PC-3 (cell line): Measurements from ENCODE around the gene RAP1GAP2. TPM values are rescaled to one million over a fixed set of nuclear protein-coding genes. Genes with fewer than 3 reads are reported as not detected.
A peak's percentile ranks its signal among the peaks of the same experiment; 100 is the strongest.

Experiments
- ATAC-seq: fragments of 200-7000 bp; cut with Tn5 transposase; 2 replicates; pipeline ENCODE4 v1.9.1; 2020; ENCODE audit warnings: mild to moderate bottlenecking, moderate library complexity
- BruUV-seq: library from RNA; stranded (reverse); fragments of 400-500 nt; replicated peaks from 2 replicates; lab custom pipeline; 2021; lab: Mats Ljungman, UMichigan
- CTCF ChIA-PET: fragments of 300-600 bp; sonication (Branson Sonifier 250); formaldehyde crosslinking; loops from one replicate; lab custom pipeline; 2022; ENCODE audit warnings: antibody characterized with exemption; lab: Charles Lee
- POLR2A ChIA-PET: fragments of 300-600 bp; sonication (Branson Sonifier 250); formaldehyde crosslinking; loops from one replicate; lab custom pipeline; 2022; ENCODE audit warnings: antibody characterized with exemption; ENCODE audit not compliant: unreplicated experiment; lab: Charles Lee
- DNase-seq: peaks from one replicate; pipeline ENCODE4 v3.0.0-alpha.2; 2015
- H2AFZ ChIP-seq: fragments of 300-600 bp; sonication (generic); 2 replicates; pipeline ENCODE4 v1.6.0; 2016; ENCODE audit warnings: antibody characterized with exemption, low read length
- H3F3A ChIP-seq: fragments of 300-600 bp; sonication (generic); one replicate; pipeline ENCODE4 v1.6.0; 2017; ENCODE audit warnings: antibody characterized with exemption, low read length, control low read depth, mild to moderate bottlenecking; ENCODE audit not compliant: unreplicated experiment
- H3K27ac ChIP-seq: fragments of 300-600 bp; sonication (generic); 2 replicates; pipeline ENCODE4 v1.5.1; 2016; ENCODE audit warnings: mild to moderate bottlenecking, low read length
- H3K27me3 ChIP-seq: fragments of 300-600 bp; sonication (generic); 2 replicates; pipeline ENCODE4 v1.6.1; 2016; ENCODE audit warnings: low read length, mixed read lengths
- H3K36me3 ChIP-seq: fragments of 300-600 bp; sonication (generic); 2 replicates; pipeline ENCODE4 v1.6.1; 2016; ENCODE audit warnings: low read depth, mixed run types, low read length, mixed read lengths
- H3K4me1 ChIP-seq: fragments of 300-600 bp; sonication (generic); 2 replicates; pipeline ENCODE4 v1.5.1; 2016; ENCODE audit warnings: low read length; ENCODE audit not compliant: insufficient read depth
- H3K4me2 ChIP-seq: fragments of 300-600 bp; sonication (generic); 2 replicates; pipeline ENCODE4 v1.6.0; 2016; ENCODE audit warnings: low read length
- H3K4me3 ChIP-seq: fragments of 300-600 bp; sonication (generic); 2 replicates; pipeline ENCODE4 v1.5.1; 2016; ENCODE audit warnings: mild to moderate bottlenecking, low read length, mixed read lengths
- H3K79me2 ChIP-seq: fragments of 300-600 bp; sonication (generic); 2 replicates; pipeline ENCODE4 v1.6.1; 2017; ENCODE audit warnings: low read length, mixed read lengths
- H3K9ac ChIP-seq: fragments of 300-600 bp; sonication (generic); 2 replicates; pipeline ENCODE4 v1.6.0; 2016; ENCODE audit warnings: mild to moderate bottlenecking, low read length
- H3K9me2 ChIP-seq: fragments of 300-600 bp; sonication (generic); replicated peaks from 2 replicates; pipeline ENCODE4 v1.6.1; 2016; ENCODE audit warnings: mixed run types, low read length, mixed read lengths
- H3K9me3 ChIP-seq: fragments of 300-600 bp; sonication (generic); 2 replicates; pipeline ENCODE4 v1.6.1; 2016; ENCODE audit warnings: low read length, mixed read lengths
- H4K20me1 ChIP-seq: fragments of 300-600 bp; sonication (generic); 2 replicates; pipeline ENCODE4 v1.6.1; 2016; ENCODE audit warnings: low read length, mixed read lengths
- CTCF ChIP-seq: fragments of 300-600 bp; sonication (generic); conservative IDR thresholded peaks from 2 replicates; pipeline ENCODE4 v1.5.1; 2017; ENCODE audit warnings: antibody characterized with exemption, low read depth, mild to moderate bottlenecking, low read length
- EZH2 ChIP-seq: fragments of 300-600 bp; sonication (generic); IDR thresholded peaks from one replicate; pipeline ENCODE4 v1.6.1; 2017; ENCODE audit warnings: antibody characterized with exemption, mild to moderate bottlenecking, low read length; ENCODE audit not compliant: unreplicated experiment
- EZH2phosphoT487 ChIP-seq: fragments of 300-600 bp; sonication (generic); IDR thresholded peaks from 2 replicates; pipeline ENCODE4 v1.6.1; 2018; ENCODE audit warnings: mild to moderate bottlenecking, antibody characterized with exemption, low read length, borderline replicate concordance
- intact Hi-C: fragments of 100-400 bp; cut with micrococcal nuclease; formaldehyde crosslinking; loops from 2 replicates; pipeline ENCODE4 v1.9.0; 2023
- total RNA-seq: library from RNA; depleted of rRNA; stranded (reverse); fragments of >200 nt; gene quantifications from 2 replicates; pipeline ENCODE4 v1.2.3, GENCODE V29; 2014

The RAP1GAP2 gene
- total RNA-seq, 1 experiment from 2014 or later: 14.5 TPM

- DNase-seq (no peak), ATAC-seq (no peak)
- no peaks in the 10 kb centered on the region for H4K20me1 ChIP-seq
- TF ChIP-seq CTCF (no peak), EZH2phosphoT487 (no peak), EZH2 (no peak)
- no peak overlapping the region for H3K4me2 ChIP-seq
- CTCF ChIA-PET: no interaction called here
- no peaks in the 10 kb centered on the region for H3K27me3 ChIP-seq
- H3K4me3 ChIP-seq: no peak overlapping the region
- H3K9me2 ChIP-seq: no peaks in the 10 kb centered on the region
- no peak overlapping the region for H3K9ac ChIP-seq
- POLR2A ChIA-PET: no interaction called here
- no peaks in the 10 kb centered on the region for H3K4me1 ChIP-seq
- H3K79me2 ChIP-seq: no peaks in the 10 kb centered on the region
- H3K27ac ChIP-seq: no peak overlapping the region
- H3K9me3 ChIP-seq: no peaks in the 10 kb centered on the region
- no TSS peak for BruUV-seq
- no peaks in the 10 kb centered on the region for H3F3A ChIP-seq
- intact Hi-C loops: no loop called here
- H2AFZ ChIP-seq: no peak overlapping the region
- H3K36me3 ChIP-seq: no peaks in the 10 kb centered on the region
Observed at GRCh38 chr17:3040882-3041281, 244.6 kb downstream of the RAP1GAP2 start.

GRCh38 chr17:3043737-3044365 lies 247.6 kb downstream of the RAP1GAP2 start:
- POLR2A ChIA-PET: no interaction called here
- ATAC-seq (no peak), DNase-seq (no peak)
- CTCF ChIA-PET: no interaction called here
- no peaks in the 10 kb centered on the region for H3K36me3 ChIP-seq
- 0 out of 2 replicates have a peak, but pooled peaks cover 6% of the 10 kb centered on the region for H3K4me1 ChIP-seq
- intact Hi-C loops: no loop called here
- H2AFZ ChIP-seq: no peak overlapping the region
- H3K4me3 ChIP-seq: no peak overlapping the region
- H3K9ac ChIP-seq: no peak overlapping the region
- no peaks in the 10 kb centered on the region for H4K20me1 ChIP-seq
- H3K27ac ChIP-seq: no peak overlapping the region
- H3K79me2 ChIP-seq: no peaks in the 10 kb centered on the region
- no peak for TF ChIP-seq EZH2phosphoT487
- TF ChIP-seq CTCF: peak; percentile 42
- TF ChIP-seq EZH2: no peak
- no peaks in the 10 kb centered on the region for H3K9me2 ChIP-seq
- H3K27me3 ChIP-seq: no peaks in the 10 kb centered on the region
- no peaks in the 10 kb centered on the region for H3K9me3 ChIP-seq
- H3F3A ChIP-seq: no peaks in the 10 kb centered on the region
- H3K4me2 ChIP-seq: no peak overlapping the region
- no TSS peak for BruUV-seq

GRCh38 chr17:3046753-3047152 lies 250.5 kb downstream of the RAP1GAP2 start:
- no TSS peak for BruUV-seq
- CTCF ChIA-PET: no interaction called here

More at GRCh38 chr17:3046753-3047152, 250.5 kb downstream of the RAP1GAP2 start:
- H3K4me1 ChIP-seq: peaks cover 10% of the 10 kb centered on the region; the same call in 1 of the 2 replicates
- intact Hi-C loops: loop anchor here (5.0 kb wide), 2 partner anchors 291 to 601 kb away; no protein-coding TSS in a partner anchor
- H3K9me3 ChIP-seq: no peaks in the 10 kb centered on the region
- no peak for TF ChIP-seq EZH2phosphoT487
- no peak for TF ChIP-seq CTCF
- TF ChIP-seq EZH2: no peak
- DNase-seq (no peak), ATAC-seq (no peak)
- H3K9me2 ChIP-seq: no peaks in the 10 kb centered on the region
- no peaks in the 10 kb centered on the region for H3K79me2 ChIP-seq
- POLR2A ChIA-PET: no interaction called here
- H3K36me3 ChIP-seq: no peaks in the 10 kb centered on the region
- no peak overlapping the region for H2AFZ ChIP-seq
- H3K9ac ChIP-seq: no peak overlapping the region
- H3K27me3 ChIP-seq: no peaks in the 10 kb centered on the region
- no peaks in the 10 kb centered on the region for H3F3A ChIP-seq
- no peak overlapping the region for H3K27ac ChIP-seq
- H4K20me1 ChIP-seq: no peaks in the 10 kb centered on the region
- H3K4me3 ChIP-seq: no peak overlapping the region
- no peak overlapping the region for H3K4me2 ChIP-seq
